Heart left ventricle (tissue), 16 donors: ENCODE measurements around the gene TNKS2. TPM values are rescaled to one million over a fixed set of nuclear protein-coding genes. Genes with fewer than 3 reads are reported as not detected.
A peak's percentile ranks its signal among the peaks of the same experiment; 100 is the strongest.

Experiments
- ATAC-seq, 4 donors: fragments of 200-7000 bp; cut with Tn5 transposase; one replicate each; pipeline ENCODE4 v1.9.1; 2020 to 2022; ENCODE audit warnings: moderate library complexity in 4 of 4, mild to moderate bottlenecking in 3 of 4, moderate number of reproducible peaks in 1 of 4
- DNase-seq, 5 donors: peaks; one replicate each; pipeline ENCODE4 v3.0.0-alpha.2; 2020
- H3K27ac ChIP-seq, 12 donors: fragments of 200-600 bp; sonication (generic) in 4 of 12; one replicate each; pipeline versions ENCODE4 v1.5.0 to v1.8.0; 2016 to 2022; ENCODE audit warnings: mild to moderate bottlenecking in 2 of 12
- H3K27me3 ChIP-seq, 9 donors: fragments of 200-600 bp; sonication (generic) in 2 of 9; one replicate each; pipeline versions ENCODE4 v1.5.1 to v1.8.0; 2016 to 2022; ENCODE audit warnings: mild to moderate bottlenecking in 3 of 9
- H3K36me3 ChIP-seq, 9 donors: fragments of 200-600 bp; sonication (generic) in 2 of 9; one replicate each; pipeline versions ENCODE4 v1.5.0 to v1.8.0; 2018 to 2022; ENCODE audit warnings: mild to moderate bottlenecking in 2 of 9
- H3K4me1 ChIP-seq, 12 donors: fragments of 200-600 bp; sonication (generic) in 4 of 12; one replicate each; pipeline versions ENCODE4 v1.5.0 to v1.8.0; 2016 to 2022; ENCODE audit warnings: mild to moderate bottlenecking in 3 of 12
- H3K4me3 ChIP-seq, 12 donors: fragments of 200-600 bp; sonication (generic) in 4 of 12; one replicate each; pipeline versions ENCODE4 v1.5.0 to v1.8.0; 2017 to 2022; ENCODE audit warnings: mild to moderate bottlenecking in 9 of 12, moderate library complexity in 4 of 12
- H3K9me3 ChIP-seq, 12 donors: fragments of 200-600 bp; sonication (generic) in 4 of 12; one replicate each; pipeline versions ENCODE4 v1.5.0 to v1.8.0; 2016 to 2022; ENCODE audit warnings: mild to moderate bottlenecking in 1 of 12
- CTCF ChIP-seq, 12 donors: fragments of 200-600 bp; sonication (generic) in 4 of 12; IDR thresholded peaks; one replicate each; pipeline versions ENCODE4 v1.5.0 to v1.8.0; 2018 to 2022; ENCODE audit warnings: antibody characterized with exemption in 12 of 12, mild to moderate bottlenecking in 5 of 12
- POLR2A ChIP-seq, 2 donors: fragments of 450-650 bp; IDR thresholded peaks; one replicate each; pipeline ENCODE4 v1.6.1; 2017; ENCODE audit warnings: antibody characterized with exemption in 2 of 2, mild to moderate bottlenecking in 2 of 2, moderate library complexity in 2 of 2
- WGBS, 4 donors: extraction: QIAGEN DNeasy Blood & Tissue Kit in 2 of 4; methylation state at CpG; one replicate each; pipeline versions ENCODE4 v1.1.5 to v1.1.7; 2013 to 2018; 5-methylcytosine and 5-hydroxymethylcytosine counted together
- intact Hi-C, 10 donors: fragments of 100-400 bp; cut with DNase I; formaldehyde crosslinking; loops; one replicate each; pipeline versions ENCODE4 v1.11.1 to v1.14.2; 2022
- polyA plus RNA-seq, 2 donors: library from polyadenylated mRNA; stranded (reverse); fragments of 200-250 nt; gene quantifications; one replicate each; pipeline ENCODE4 v1.2.3, GENCODE V29; 2013
- total RNA-seq, 9 donors: library from RNA; depleted of rRNA in 2 of 9; stranded (reverse); fragments of >200 nt in 2 of 9; fragmentation: NEBNext Ultra II Directional in 3 of 9; extraction: Animal tissue kit (Norgen Biotek cat#: 25700) in 3 of 9; gene quantifications; one replicate each; pipeline versions ENCODE4 v1.1.0 to v1.2.4, GENCODE V29; 2016 to 2023
- donor health status: ischemic (EF 13 %, LVEDD 7.1; RV severe dilation, severe dysfunction).
- donor health status: healthy with polysubstance abuse.
- donor health status: DM: no; HTN: yes; CAD: no.
- donor health status: DM: no; HTN: no; CAD: no.
- donor health status: ischemic (EF 25% LVEDD 6.9; RV normal size, moderate dysfunction).
- donor health status: ischemic (EF 25% LVEDD 5.7; RV mildly dilated, moderate dysfunction).
- donor health status: healthy.
- donor health status: DM: yes; HTN: yes; CAD: no.
- donor health status: ischemic (EF 35%, LVEDD 5.7; RV mildly dilated, moderate dysfunction).
- donor health status: nonischemic (EF 11% LVEDD 7.7; RV severe dilation, severe dysfunction).
- donor health status: DM: yes; HTN: yes; CAD: no.
- donor health status: PGD.
- donor health status: ischemic (EF 29% LVEDD 5.4; RV normal size, mild dysfunction).
- donor health status: nonischemic (EF 23%, LVEDD 6.1; RV moderate dilation, normal function).

TNKS2 gene
- total and polyA plus RNA-seq, 11 donors = 4.0 to 24.7 (median 13.9) TPM

GRCh38 chr10:91883549-91884444 lies 85.6 kb downstream of the TNKS2 start:
- DNase-seq = peak in 4 of 5 donors; percentile 32 to 47 (median 39)
- intact Hi-C loops = no loop called here

GRCh38 chr10:91884536-91884935 lies 86.3 kb downstream of the TNKS2 start:
- peak overlapping the region in 6 of 12 donors; percentile 38 to 74 (median 58) for H3K27ac ChIP-seq
- WGBS, 4 donors = 51 to 69% (median 57%) methylated on average over 1 of the region's 1 CpG
- H3K36me3 ChIP-seq = no peaks in the 10 kb centered on the region
- DNase-seq (no peak), ATAC-seq (no peak)
- peak overlapping the region in 1 of 12 donors; percentile 34 for H3K4me3 ChIP-seq
- peaks cover 0 to 10% (median 0%) of the 10 kb centered on the region in 9 donors for H3K27me3 ChIP-seq
- intact Hi-C loops = no loop called here
- H3K9me3 ChIP-seq = no peaks in the 10 kb centered on the region
- TF ChIP-seq CTCF (IDR thresholded peaks at IDR 0.05) (no peak), POLR2A (IDR thresholded peaks at IDR 0.05) (no peak)
- peaks cover 0 to 34% (median 23%) of the 10 kb centered on the region in 12 donors for H3K4me1 ChIP-seq

More at GRCh38 chr10:91883549-91884444, 85.6 kb downstream of the TNKS2 start:
- TF ChIP-seq CTCF (IDR thresholded peaks at IDR 0.05) = no peak
- no peak for TF ChIP-seq POLR2A (IDR thresholded peaks at IDR 0.05)
- Histone ChIP-seq H3K27ac (peak overlapping the region in 9 of 12 donors; percentile 16 to 74 (median 45)), H3K9me3 (no peaks in the 10 kb centered on the region), H3K27me3 (peaks cover 0 to 10% (median 0%) of the 10 kb centered on the region in 9 donors), H3K4me3 (peak overlapping the region in 8 of 12 donors; percentile 4 to 37 (median 20)), H3K4me1 (peaks cover 0 to 34% (median 23%) of the 10 kb centered on the region in 12 donors), H3K36me3 (no peaks in the 10 kb centered on the region)
- ATAC-seq = peak; percentile 56 to 83 (median 80)
- 22 to 33% (median 27%) methylated on average over 20 of the region's 20 CpGs for WGBS, 4 donors

- Histone ChIP-seq H3K36me3 (no peaks in the 10 kb centered on the region), H3K4me1 (peaks cover 0 to 34% (median 23%) of the 10 kb centered on the region in 12 donors), H3K27ac (no peak overlapping the region), H3K4me3 (no peak overlapping the region), H3K9me3 (no peaks in the 10 kb centered on the region), H3K27me3 (peaks cover 0 to 10% (median 0%) of the 10 kb centered on the region in 9 donors)
- TF ChIP-seq POLR2A (IDR thresholded peaks at IDR 0.05) (no peak), CTCF (IDR thresholded peaks at IDR 0.05) (no peak)
- intact Hi-C loops = no loop called here
- ATAC-seq (no peak), DNase-seq (no peak)
- WGBS, 4 donors = 95 to 98% (median 97%) methylated on average over 9 of the region's 9 CpGs
These were observed 87.3 kb downstream of the TNKS2 start for GRCh38 chr10:91885362-91886079.

- peak overlapping the region in 11 of 12 donors; percentile 37 to 70 (median 53) for H3K4me3 ChIP-seq
- intact Hi-C loops = loop anchor here in 1 of 10 donors (1.0 kb wide), 1 partner anchor 91 kb away; no protein-coding TSS in a partner anchor
- no peaks in the 10 kb centered on the region for H3K36me3 ChIP-seq
- H3K9me3 ChIP-seq = no peaks in the 10 kb centered on the region
- H3K4me1 ChIP-seq = peaks cover 0 to 34% (median 23%) of the 10 kb centered on the region in 12 donors
- no peak for TF ChIP-seq POLR2A (IDR thresholded peaks at IDR 0.05)
- TF ChIP-seq CTCF (IDR thresholded peaks at IDR 0.05) = no peak
- no peak for DNase-seq
- ATAC-seq = no peak
- 19 to 30% (median 21%) methylated on average over 6 of the region's 6 CpGs for WGBS, 4 donors
- peaks cover 0 to 10% (median 0%) of the 10 kb centered on the region in 9 donors for H3K27me3 ChIP-seq
- H3K27ac ChIP-seq = peak overlapping the region in 2 of 12 donors; percentile 19 to 28
These were observed 88.7 kb downstream of the TNKS2 start for GRCh38 chr10:91886954-91887271.
